Head of caudate nucleus (tissue), 42 donors: ENCODE measurements around the gene CEP250.
A peak's percentile ranks its signal among the peaks of the same experiment; 100 is the strongest.
"Not testable (repeated sequence)": the region's sequence is repeated elsewhere in the genome, so short reads cannot be mapped to it uniquely, and the experiment has no call there.

ENCODE experiments used
- DNase-seq, 42 donors: peaks; one replicate each; pipeline versions ENCODE4 v3.0.0 to v3.0.0-alpha.2; 2020 to 2021; ENCODE audit warnings: mixed read lengths in 7 of 42
- intact Hi-C: fragments of 100-400 bp; cut with DNase I; formaldehyde crosslinking; loops from one replicate; pipeline ENCODE4 v1.15.0; 2022

Gene CEP250

GRCh38 chr20:35514371-35514932 lies 59.1 kb downstream of the CEP250 start:
- DNase-seq = no peak
- intact Hi-C loops = no loop called here

- intact Hi-C loops = no loop called here
Measured at GRCh38 chr20:35515341-35515740, 59.9 kb downstream of the CEP250 start.

GRCh38 chr20:35515949-35516645 lies 60.7 kb downstream of the CEP250 start:
- intact Hi-C loops = no loop called here
- DNase-seq = no peak

More at GRCh38 chr20:35515341-35515740, 59.9 kb downstream of the CEP250 start:
- no peak for DNase-seq

GRCh38 chr20:35517125-35517524 lies 61.7 kb downstream of the CEP250 start:
- intact Hi-C loops = no loop called here
- no peak for DNase-seq

GRCh38 chr20:35517767-35518166 lies 62.4 kb downstream of the CEP250 start:
- intact Hi-C loops, DNase-seq: not testable (repeated sequence)

GRCh38 chr20:35518955-35519354 lies 63.6 kb downstream of the CEP250 start:
- intact Hi-C loops = no loop called here
- no peak for DNase-seq

DNA sequence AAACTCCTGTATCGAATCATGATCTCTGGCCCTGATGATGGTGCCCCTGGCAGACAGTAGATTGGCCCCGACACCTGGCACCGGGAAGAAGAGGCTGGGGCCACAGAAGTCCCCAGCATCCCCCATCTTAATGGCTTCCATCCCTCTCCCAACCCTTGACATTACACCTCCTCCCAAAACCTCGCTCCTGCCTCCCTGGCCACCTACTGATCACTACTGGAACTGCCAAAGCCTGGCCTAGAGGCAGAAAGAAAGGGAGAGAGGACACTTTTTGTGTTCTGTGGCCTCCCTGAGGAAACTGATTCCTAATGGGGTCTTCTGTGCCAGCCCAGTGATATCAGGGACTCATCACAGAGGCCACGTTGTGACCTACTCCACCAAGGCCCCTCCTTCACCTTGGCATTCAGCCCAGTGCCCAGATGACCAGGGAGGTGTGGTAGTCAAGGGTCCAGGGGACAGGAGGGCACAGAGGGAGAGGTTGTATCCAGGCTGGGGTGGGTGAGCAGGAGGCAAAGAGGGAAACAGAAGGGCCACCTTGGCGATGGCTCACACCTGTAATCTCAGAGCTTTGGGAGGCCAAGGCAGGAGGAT lies 68.0 kb downstream of the CEP250 start:
- intact Hi-C loops = no loop called here
- no peak for DNase-seq

- intact Hi-C loops = no loop called here
- no peak for DNase-seq
Measured at GRCh38 chr20:35525639-35526038, 70.2 kb downstream of the CEP250 start.

DNA sequence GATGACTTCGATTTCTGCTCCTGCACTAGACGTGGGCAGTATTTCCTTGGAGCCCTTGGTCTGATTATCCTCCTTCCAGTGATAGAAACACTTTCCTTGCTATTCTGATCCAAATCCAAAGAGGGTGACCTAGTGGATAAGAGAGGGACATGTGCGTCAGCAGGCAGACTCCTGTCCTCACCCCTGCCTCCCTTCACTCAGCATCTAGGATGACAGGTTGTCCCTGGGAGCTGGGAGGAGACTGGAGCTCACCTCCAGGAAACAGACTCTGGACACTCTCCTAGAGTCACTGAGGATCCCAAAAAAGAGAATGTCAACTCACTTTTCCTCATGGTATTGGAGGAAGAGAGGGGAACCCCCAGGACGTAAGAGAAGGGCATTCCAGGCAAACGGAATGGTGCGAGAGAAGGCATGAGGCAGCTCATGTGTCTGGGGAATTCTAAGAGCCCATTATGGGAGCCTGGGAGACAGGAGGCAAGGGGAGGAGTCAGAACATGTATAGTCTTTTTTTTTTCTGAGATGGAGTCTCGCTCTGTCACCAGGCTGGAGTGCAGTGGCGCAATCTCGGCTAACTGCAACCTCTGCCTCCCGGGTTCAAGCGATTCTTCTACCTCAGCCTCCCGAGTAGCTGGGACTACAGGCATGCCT lies 71.8 kb downstream of the CEP250 start:
- intact Hi-C loops = no loop called here
- no peak for DNase-seq

- intact Hi-C loops = no loop called here
Measured at GRCh38 chr20:35529552-35529951, 74.2 kb downstream of the CEP250 start, which contains the start of gene C20orf173. TSS of gene C20orf173 (minus strand) at chr20:35529652. CDS start at chr20:35529373, 279 bp downstream.

GRCh38 chr20:35539756-35540212 lies 84.4 kb downstream of the CEP250 start:
- intact Hi-C loops = no loop called here
- peak in 2 of 42 donors; percentile 6 to 30 for DNase-seq

More at GRCh38 chr20:35529552-35529951, 74.2 kb downstream of the CEP250 start, which contains the start of gene C20orf173:
- no peak for DNase-seq

GRCh38 chr20:35541118-35541782 lies 85.9 kb downstream of the CEP250 start:
- intact Hi-C loops = no loop called here

DNA sequence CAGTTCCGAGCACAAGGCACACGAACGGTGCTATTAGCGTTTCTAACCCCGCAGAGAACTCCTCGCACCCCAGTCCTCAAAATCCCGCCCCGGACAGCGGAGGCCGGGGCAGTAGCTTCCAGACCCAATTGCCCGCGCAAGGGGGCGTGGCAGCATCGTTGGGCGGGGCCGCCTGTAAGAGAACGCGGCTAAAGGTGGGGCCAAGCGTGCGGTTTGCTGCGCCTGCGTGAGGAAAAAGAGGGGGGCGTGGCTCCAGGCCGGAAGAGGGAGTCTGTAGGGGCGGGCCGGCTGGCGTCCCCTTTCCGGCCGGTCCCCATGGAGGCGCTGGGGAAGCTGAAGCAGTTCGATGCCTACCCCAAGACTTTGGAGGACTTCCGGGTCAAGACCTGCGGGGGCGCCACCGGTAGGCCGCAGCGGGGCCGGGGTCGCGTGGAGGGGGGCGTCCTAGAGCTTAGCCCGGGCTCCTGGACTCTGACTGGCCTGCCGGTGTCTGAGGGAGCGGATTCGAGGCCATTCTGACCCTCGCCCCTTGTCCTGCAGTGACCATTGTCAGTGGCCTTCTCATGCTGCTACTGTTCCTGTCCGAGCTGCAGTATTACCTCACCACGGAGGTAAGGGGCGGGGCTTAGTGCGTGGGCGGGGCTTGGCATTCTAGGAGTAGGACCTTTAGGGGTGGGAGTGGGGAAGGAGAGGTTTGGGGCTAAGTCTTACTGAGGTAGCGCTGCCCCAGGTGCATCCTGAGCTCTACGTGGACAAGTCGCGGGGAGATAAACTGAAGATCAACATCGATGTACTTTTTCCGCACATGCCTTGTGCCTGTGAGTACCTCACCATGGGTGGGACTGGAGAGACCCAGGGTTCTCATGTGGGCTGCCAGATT lies 86.6 kb downstream of the CEP250 start, which contains the start of gene ERGIC3:
Gene ERGIC3, plus strand, starts transcription at position 296 of the 880 bp plus-strand sequence. Its CDS starts 20 bp downstream, at position 316.
- peak; percentile 90 to 98 (median 95) for DNase-seq
- intact Hi-C loops = no loop called here

More at GRCh38 chr20:35541118-35541782, 85.9 kb downstream of the CEP250 start:
- DNase-seq = no peak

- intact Hi-C loops = no loop called here
- DNase-seq = no peak
Measured at GRCh38 chr20:35542990-35543389, 87.6 kb downstream of the CEP250 start.

DNA sequence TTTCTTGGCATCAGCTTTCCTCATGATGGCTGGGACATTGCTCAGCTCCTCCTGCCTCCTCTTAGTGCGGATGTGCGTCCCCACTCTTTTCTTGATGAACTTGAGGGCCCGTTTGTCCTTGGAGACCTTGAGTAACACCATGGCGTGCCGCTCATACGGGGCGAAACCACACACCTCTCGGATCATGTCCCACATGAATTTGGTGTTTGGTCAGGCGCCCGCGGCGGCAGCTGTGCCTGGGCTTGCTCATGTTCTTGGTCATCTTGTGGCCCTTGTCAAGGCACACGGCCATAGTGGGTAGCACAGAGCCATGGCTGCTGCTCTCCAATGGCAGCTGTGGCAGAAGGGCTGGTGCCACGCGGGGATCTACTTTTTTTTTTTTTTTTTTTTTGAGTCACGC lies 89.0 kb downstream of the CEP250 start:
- intact Hi-C loops = no loop called here
- no peak for DNase-seq

- DNase-seq, intact Hi-C loops: not testable (repeated sequence)
Measured at GRCh38 chr20:35544941-35545340, 89.5 kb downstream of the CEP250 start.

GRCh38 chr20:35546127-35546526 lies 90.7 kb downstream of the CEP250 start:
- no peak for DNase-seq
- intact Hi-C loops = no loop called here

DNA sequence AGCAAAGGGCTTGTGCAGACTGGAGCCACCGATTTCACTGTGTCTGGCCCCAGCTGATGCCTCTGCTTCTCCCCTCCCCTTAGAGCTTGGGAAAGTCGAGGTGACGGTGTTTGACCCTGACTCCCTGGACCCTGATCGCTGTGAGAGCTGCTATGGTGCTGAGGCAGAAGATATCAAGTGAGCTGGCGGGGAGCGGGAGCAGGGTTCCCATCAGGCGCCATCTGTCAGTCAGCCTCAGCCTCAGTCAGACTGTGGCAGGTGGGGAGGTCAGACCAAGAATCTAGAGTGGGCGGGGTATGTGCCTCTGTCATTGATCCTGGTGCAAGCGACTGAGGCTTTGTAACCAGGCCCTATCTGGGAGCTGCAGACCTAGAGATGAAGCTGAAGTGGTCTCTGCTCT lies 91.9 kb downstream of the CEP250 start:
- intact Hi-C loops = no loop called here
- no peak for DNase-seq
